Measurements from ENCODE around the gene ASB9.
"Not testable (repeated sequence)": the region's sequence is repeated elsewhere in the genome, so short reads cannot be mapped to it uniquely, and the experiment has no call there.

The ASB9 gene, protein sequence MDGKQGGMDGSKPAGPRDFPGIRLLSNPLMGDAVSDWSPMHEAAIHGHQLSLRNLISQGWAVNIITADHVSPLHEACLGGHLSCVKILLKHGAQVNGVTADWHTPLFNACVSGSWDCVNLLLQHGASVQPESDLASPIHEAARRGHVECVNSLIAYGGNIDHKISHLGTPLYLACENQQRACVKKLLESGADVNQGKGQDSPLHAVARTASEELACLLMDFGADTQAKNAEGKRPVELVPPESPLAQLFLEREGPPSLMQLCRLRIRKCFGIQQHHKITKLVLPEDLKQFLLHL

DNA sequence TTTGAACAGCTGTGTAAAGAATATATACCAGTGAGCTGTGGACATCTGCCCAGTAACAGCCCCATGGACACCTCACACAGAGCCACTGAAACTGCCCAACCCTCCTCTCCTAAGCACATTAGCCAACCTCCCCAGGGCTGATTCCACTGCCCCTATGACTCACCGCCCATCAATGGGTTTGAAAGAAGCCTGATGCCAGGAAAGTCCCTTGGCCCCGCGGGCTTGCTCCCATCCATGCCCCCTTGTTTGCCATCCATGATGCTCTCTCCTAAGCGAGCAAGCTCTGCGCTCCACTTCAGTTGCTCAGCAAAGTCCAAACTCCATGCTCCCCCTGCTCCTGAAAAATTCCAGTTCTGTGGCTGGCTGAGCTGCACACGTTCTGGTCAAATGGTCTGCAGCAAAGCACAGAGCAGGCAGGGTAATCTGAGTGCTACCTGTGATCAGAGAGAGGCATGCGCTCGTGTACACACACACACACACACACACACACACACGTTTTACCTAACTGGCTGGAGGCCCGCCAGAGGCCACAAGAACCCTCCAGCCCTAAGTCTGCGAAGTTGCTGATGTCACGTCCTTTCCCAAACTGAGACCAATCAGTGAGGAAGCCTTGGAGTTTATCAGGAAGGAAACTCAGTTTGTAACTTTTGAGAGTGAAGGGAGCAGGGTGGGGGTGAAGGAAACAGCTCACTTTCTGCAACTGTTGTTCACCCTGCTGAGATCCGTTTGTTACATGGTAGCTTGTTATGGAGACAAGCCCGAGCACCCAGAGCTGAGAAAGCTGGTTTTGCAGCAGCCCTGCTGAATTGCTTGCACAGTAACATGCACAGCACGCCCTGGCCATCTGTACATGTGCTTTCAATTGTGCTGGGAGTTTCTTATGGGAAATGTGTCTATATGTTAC lies at the start of gene ASB9:
TSS of gene ASB9 (minus strand) at position 466 of the 904 bp plus-strand sequence. CDS start at position 257, 209 bp downstream.
- no peak for ATAC-seq

GRCh38 chrX:15319075-15319474 lies 49.2 kb upstream of the ASB9 start:
- no peak for ATAC-seq

GRCh38 chrX:15315509-15315908 lies 45.6 kb upstream of the ASB9 start, which contains the start of gene ASB11:
Gene ASB11 (minus strand): TSS chrX:15315640. CDS start chrX:15315605, 35 bp downstream.
- ATAC-seq: no peak

GRCh38 chrX:15314472-15314871 lies 44.6 kb upstream of the ASB9 start:
- no peak for ATAC-seq

- no peak for ATAC-seq
Measured at GRCh38 chrX:15311119-15311518, 41.2 kb upstream of the ASB9 start.

DNA sequence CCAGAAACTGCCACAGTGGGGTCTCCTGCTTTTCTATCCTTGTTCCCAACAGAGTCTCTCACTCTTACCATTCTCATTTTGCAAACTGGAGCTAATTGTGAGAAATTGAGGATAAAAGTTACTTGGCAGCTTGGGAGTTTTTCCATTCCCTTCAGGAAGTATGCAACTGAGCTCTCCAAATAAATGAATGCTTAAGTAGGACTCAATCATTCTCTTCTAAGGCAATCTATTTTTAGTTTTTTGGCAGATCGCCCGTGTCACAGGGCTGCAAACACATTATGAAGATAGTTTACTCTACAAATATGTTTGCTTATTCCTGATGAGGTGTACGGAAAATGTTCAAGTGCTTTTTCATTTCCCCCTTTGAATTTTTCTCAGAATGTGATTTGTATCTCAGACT lies 40.2 kb upstream of the ASB9 start:
- no peak for ATAC-seq

DNA sequence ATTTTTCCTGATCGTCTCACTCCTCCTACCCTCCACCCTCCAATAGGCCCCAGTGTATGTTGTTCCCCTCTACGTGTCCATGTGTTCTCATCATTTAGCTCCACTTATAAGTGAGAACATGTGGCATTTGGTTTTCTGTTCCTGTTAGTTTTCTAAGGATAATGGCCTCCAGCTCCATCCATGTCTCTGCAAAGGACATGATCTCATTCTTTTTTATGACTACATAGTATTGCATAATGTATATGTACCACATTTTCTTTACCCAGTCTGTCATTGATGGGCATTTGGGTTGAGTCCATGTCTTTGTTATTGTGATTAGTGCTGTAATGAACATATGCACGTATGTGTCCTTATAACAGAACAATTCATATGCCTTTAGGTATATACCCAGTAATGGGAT lies 36.0 kb upstream of the ASB9 start:
- ATAC-seq: not testable (repeated sequence)

- peak in 1 of 2 donors; percentile 32 for ATAC-seq
Measured at GRCh38 chrX:15301924-15302323, 32.0 kb upstream of the ASB9 start.

DNA sequence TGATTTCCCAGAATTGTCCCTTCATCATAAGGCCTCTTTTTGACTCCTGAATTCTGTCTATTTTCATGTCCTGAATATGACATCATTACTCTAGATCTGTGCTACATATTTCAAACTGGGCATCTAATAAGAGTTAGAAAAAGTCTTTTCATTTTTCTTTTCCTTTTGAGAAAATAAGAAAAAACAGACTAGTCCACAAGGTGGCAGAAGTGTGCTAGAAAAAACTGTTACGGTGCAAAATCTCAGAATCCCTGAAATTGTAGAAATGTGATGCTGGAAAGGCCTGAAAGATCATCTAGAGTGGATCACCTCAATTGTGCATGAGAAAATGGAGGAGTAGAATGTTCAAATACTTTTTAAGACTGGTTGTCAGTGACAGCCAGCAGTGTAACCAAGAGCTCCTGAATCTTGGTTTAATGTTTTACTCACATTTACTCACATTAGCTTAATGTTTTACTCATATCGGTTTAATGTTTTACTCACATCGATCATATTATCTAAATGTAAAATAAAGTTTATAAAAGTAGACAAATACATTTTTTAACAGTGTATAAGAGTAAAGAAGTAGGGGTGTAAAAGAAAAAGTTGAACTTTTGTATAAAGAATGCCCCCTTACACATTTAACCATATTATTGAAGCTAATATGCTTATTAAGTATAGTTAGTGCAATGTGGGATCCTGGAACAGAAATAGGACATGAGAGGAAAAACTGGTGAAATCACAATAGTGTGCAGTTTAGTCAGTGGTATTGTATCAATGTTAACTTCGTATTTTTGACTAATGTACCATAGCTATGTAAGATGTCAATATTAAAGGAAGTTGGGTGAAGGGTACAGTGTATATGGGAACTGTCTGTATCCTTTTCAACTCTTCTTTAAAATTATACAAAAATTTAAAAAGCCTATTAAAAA lies 30.3 kb upstream of the ASB9 start:
- no peak for ATAC-seq

DNA sequence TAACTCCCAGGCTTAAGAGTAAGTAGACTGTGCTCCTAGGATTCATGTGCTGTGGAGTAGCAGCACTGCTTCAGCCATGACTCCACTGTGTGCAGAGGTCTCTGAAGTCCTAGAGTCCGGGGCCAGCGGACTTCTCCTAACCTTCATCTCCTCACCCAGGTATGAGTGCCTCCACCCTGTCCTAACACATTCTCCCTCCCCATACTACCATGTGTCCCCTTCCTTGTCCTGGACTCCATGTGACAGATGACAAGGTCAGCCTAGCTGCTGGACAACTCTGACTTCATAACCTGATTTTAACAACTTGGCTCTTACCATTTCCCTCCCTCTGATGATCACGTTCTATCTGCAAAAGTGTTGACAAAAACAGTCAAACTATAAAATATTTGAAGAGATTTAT lies 28.9 kb upstream of the ASB9 start:
- no peak for ATAC-seq

- ATAC-seq: no peak
Measured at GRCh38 chrX:15298201-15298600, 28.3 kb upstream of the ASB9 start.

- ATAC-seq: no peak
Measured at GRCh38 chrX:15293451-15293850, 23.6 kb upstream of the ASB9 start.

DNA sequence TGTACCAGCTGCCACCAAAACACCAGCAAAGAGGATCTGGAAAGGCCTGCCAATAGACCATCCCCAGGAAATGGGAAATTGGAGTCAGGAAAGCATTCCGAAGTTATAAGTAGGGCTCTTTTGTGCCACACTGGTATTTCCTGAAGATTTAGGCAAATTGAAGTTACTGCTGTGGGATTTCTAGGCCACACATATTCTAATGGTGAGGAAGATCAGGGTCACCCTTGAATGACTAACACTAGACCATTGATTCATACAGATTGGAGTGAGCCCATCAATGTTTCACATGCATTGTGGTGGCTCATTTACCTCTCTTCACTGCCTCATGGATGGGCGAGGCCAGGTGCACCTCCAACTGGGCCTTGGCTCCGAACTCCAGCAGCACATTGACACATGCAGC lies 23.0 kb upstream of the ASB9 start:
- ATAC-seq: no peak

GRCh38 chrX:15277604-15278003 lies 7.7 kb upstream of the ASB9 start:
- ATAC-seq: no peak

DNA sequence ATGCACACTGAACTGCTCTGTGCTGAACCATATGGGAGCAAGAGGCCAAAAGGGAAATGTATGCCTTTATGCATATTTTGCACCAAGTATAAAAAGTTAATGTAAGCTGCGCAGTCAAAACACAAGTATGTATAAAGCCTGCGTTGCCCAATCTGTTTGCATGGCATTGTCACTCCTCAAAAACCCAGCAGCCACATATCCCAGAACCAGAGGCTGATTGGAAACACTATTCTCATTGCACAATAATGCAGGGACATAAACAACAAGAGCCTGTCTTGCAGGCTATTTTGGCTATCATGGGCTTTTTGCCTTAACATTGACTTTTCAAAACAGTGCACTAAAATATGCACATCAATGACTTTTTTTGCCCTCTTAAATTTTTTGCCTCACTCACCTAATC lies 5.1 kb upstream of the ASB9 start:
- ATAC-seq: no peak

DNA sequence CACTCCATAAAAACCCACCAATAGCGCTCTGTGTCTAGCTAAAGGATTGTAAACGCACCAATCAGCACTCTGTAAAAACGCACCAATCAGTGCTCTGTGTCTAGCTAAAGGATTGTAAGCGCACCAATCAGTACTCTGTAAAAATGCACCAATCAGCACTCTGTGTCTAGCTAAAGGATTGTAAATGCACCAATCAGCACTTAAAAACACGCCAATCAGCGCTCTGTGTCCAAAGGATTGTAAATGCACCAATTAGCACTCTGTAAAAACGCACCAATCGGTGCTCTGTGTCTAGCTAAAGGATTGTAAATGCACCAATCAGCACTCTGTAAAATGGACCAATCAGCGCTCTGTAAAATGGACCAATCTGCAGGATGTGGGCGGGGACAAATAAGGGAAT lies 3.4 kb upstream of the ASB9 start:
- not testable (repeated sequence) for ATAC-seq

- no peak for ATAC-seq
Measured at GRCh38 chrX:15271757-15272156, 1.9 kb upstream of the ASB9 start.

DNA sequence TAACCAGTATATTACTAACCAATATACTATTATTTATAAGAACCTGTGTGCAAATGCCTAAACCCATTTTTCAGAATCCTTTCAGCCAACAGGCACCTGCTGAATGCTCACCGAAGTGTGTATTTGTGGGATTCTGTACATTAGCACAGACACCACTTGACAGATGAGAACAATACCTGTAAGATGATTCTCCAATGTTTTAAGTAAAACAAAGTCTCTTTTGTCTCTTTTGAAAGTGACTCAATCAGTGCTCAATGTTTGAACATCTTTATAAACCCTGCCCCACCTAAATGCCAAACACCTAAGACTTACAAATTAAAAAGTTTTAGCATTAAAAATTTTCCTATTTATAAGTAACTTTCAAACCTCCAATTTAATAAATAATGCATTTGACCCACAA lies 763 bp downstream of the ASB9 start:
- no peak for ATAC-seq

- peak in 1 of 2 donors; percentile 25 for ATAC-seq
Measured at GRCh38 chrX:15254852-15255251, 15.0 kb downstream of the ASB9 start.

- no peak for ATAC-seq
Measured at GRCh38 chrX:15245896-15246295, 24.0 kb downstream of the ASB9 start.

DNA sequence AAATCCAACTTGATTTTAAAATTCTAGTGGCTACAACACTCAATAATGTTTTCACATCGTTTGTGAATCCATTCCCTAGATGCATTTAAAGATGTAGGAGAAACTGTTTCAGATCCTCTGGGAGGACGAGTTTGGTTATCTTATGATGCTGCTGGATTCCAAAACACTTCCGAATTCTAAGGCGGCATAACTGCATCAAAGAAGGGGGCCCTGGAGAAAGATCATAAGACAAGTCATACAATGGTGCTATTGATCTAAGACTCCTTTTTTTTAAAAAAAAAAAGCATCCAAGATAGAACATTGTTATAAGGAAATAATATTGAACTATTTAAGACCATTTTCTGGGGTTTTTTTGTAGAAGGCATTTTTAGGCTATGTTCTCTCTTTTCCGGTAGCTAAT lies 25.5 kb downstream of the ASB9 start:
- no peak for ATAC-seq

DNA sequence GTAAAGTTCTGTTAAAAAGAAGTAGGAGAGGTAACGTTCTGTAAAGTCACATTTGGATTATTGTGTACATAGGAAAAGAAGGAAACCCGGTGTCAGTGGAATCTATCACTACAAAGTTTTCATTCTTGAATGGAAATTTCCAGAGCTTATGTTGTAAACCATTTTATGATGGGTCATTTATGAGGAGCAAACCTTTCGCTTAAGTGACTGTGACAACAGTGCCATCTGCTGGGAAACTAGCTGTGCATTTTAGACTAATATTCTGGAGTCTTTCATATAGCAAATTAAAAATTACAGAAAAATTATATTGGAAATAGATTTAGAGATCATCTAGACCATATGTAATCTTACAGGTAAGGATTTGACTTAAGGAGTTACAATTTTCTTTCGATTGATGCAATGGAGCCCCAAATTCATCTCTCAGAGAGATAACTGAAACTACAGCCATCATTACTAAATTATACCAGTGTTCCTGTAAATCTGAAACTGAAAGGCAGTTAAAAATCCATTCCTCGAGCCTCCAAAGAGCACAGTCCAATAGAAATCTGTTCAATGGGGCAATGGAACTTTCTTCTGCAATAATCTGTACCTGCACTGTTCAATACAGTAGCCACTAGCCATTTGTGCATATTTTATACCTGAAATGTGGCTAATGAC lies 26.9 kb downstream of the ASB9 start:
- ATAC-seq: peak; percentile 22 to 37
